Dendritic cell treated with granulocyte-macrophage colony-stimulating factor and Interleukin-4, amounts not matched to agents 40 ng/mL and 50 ng/mL, for 4 days (primary cell): Measurements from ENCODE around the gene LYPD6B.

Source experiments
- H3K27ac Mint-ChIP-seq: one replicate; pipeline ENCODE4 v1.8.0; 2022; ENCODE audit warnings: mild to moderate bottlenecking, mixed read lengths
- H3K27me3 Mint-ChIP-seq: one replicate; pipeline ENCODE4 v1.8.0; 2022; ENCODE audit warnings: mild to moderate bottlenecking, mixed read lengths
- H3K36me3 Mint-ChIP-seq: one replicate; pipeline ENCODE4 v1.8.0; 2022; ENCODE audit warnings: low read depth, mixed read lengths
- H3K4me1 Mint-ChIP-seq: one replicate; pipeline ENCODE4 v1.8.0; 2022; ENCODE audit warnings: low read depth, mixed read lengths
- H3K4me3 Mint-ChIP-seq: one replicate; pipeline ENCODE4 v1.8.0; 2022; ENCODE audit warnings: mild to moderate bottlenecking, moderate library complexity, mixed read lengths
- H3K9me3 Mint-ChIP-seq: one replicate; pipeline ENCODE4 v1.8.0; 2022; ENCODE audit warnings: mixed read lengths
- intact Hi-C: fragments of 100-400 bp; cut with micrococcal nuclease; formaldehyde crosslinking; loops from one replicate; pipeline ENCODE4 v1.15.0; 2022

Gene LYPD6B

GRCh38 chr2:149040451-149040850 lies 2.0 kb downstream of the LYPD6B start:
- peaks cover 53% of the 10 kb centered on the region for H3K27me3 Mint-ChIP-seq
- intact Hi-C loops = loop anchor here (1.0 to 2.0 kb wide), 2 partner anchors 272 to 521 kb away; no protein-coding TSS in a partner anchor

GRCh38 chr2:149041482-149041881 lies 3.0 kb downstream of the LYPD6B start:
- no peak overlapping the region for H3K4me3 Mint-ChIP-seq
- H3K27me3 Mint-ChIP-seq = peaks cover 50% of the 10 kb centered on the region
- no peaks in the 10 kb centered on the region for H3K4me1 Mint-ChIP-seq
- intact Hi-C loops = loop anchor here (2.0 kb wide), 1 partner anchor 271 kb away; no protein-coding TSS in a partner anchor
- H3K36me3 Mint-ChIP-seq = no peaks in the 10 kb centered on the region
- H3K27ac Mint-ChIP-seq = no peak overlapping the region
- no peaks in the 10 kb centered on the region for H3K9me3 Mint-ChIP-seq

More at GRCh38 chr2:149040451-149040850, 2.0 kb downstream of the LYPD6B start:
- Mint-ChIP-seq H3K36me3 (no peaks in the 10 kb centered on the region), H3K4me1 (no peaks in the 10 kb centered on the region), H3K4me3 (no peak overlapping the region), H3K9me3 (no peaks in the 10 kb centered on the region), H3K27ac (no peak overlapping the region)

- Mint-ChIP-seq H3K4me3 (no peak overlapping the region), H3K27ac (no peak overlapping the region), H3K4me1 (no peaks in the 10 kb centered on the region), H3K9me3 (peaks cover 10% of the 10 kb centered on the region), H3K36me3 (no peaks in the 10 kb centered on the region), H3K27me3 (peaks cover 36% of the 10 kb centered on the region)
- intact Hi-C loops = no loop called here
Observed at GRCh38 chr2:149042881-149043280, 4.4 kb downstream of the LYPD6B start.

DNA sequence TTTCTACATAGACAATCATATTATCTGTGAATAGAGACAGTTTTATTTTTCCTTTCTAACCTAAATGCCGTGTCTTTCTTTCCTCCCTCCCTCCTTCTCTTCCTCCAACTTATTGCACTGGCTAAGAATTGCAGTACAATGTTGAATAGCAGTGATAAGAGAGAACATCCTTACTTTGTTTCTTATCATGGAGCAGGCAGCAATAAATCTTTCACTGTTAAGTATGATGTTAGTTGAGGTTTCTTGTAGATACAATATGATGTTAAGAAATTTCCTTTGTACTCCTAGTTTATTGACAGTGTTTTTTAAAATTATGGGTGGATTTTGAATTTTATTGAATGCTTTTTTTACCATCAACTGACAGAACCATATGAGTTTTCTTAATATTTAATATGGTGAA lies 6.0 kb downstream of the LYPD6B start:
- no peak overlapping the region for H3K4me3 Mint-ChIP-seq
- H3K36me3 Mint-ChIP-seq = no peaks in the 10 kb centered on the region
- H3K9me3 Mint-ChIP-seq = peaks cover 19% of the 10 kb centered on the region
- no peaks in the 10 kb centered on the region for H3K4me1 Mint-ChIP-seq
- intact Hi-C loops = no loop called here
- H3K27me3 Mint-ChIP-seq = peaks cover 23% of the 10 kb centered on the region
- H3K27ac Mint-ChIP-seq = no peak overlapping the region

GRCh38 chr2:149047118-149047517 lies 8.6 kb downstream of the LYPD6B start:
- H3K36me3 Mint-ChIP-seq = no peaks in the 10 kb centered on the region
- peaks cover 19% of the 10 kb centered on the region for H3K9me3 Mint-ChIP-seq
- H3K27ac Mint-ChIP-seq = no peak overlapping the region
- H3K4me3 Mint-ChIP-seq = no peak overlapping the region
- peaks cover 5% of the 10 kb centered on the region for H3K27me3 Mint-ChIP-seq
- intact Hi-C loops = no loop called here
- H3K4me1 Mint-ChIP-seq = no peaks in the 10 kb centered on the region

DNA sequence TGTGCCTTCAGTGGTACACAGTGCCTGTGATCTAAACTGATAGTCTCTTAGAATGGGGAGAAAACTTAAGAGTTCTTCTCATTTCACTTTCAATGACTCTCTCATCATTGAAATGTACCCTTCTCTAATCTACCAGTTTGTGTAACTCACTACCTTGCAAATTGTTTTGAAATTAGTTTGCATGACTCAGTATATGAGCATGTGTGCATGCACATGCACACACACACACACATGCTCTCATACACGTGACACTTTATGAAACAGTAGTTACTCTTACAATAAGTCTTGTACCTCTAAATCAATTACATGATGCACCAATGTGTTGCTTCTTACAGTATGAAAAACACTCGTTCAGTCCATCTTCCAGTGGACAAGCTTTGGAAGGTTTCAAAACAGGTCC lies 10.6 kb downstream of the LYPD6B start:
- no peak overlapping the region for H3K4me3 Mint-ChIP-seq
- peaks cover 19% of the 10 kb centered on the region for H3K9me3 Mint-ChIP-seq
- no peak overlapping the region for H3K27ac Mint-ChIP-seq
- H3K4me1 Mint-ChIP-seq = no peaks in the 10 kb centered on the region
- intact Hi-C loops = no loop called here
- peaks cover 2% of the 10 kb centered on the region for H3K27me3 Mint-ChIP-seq
- H3K36me3 Mint-ChIP-seq = no peaks in the 10 kb centered on the region

DNA sequence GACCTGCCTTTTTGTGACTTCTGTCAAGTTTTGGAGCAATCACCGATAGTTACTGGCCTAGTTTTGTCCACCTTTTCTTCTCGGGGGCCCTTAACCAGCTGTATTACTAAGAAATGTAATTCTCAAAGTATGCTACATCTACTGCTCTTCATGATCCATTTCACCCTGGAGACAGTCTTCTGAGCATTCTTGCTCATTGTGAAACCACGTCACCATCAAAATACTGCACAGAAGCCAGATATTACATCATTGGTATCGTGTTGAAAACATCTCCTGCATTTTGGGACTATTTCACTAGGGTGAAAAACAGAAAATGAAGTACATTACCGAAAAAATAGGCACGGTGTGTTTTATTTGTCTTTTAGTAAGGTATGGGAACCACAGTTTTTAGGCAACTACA lies 11.7 kb downstream of the LYPD6B start:
- H3K27me3 Mint-ChIP-seq = no peaks in the 10 kb centered on the region
- no peaks in the 10 kb centered on the region for H3K4me1 Mint-ChIP-seq
- no peak overlapping the region for H3K27ac Mint-ChIP-seq
- no peak overlapping the region for H3K4me3 Mint-ChIP-seq
- peaks cover 19% of the 10 kb centered on the region for H3K9me3 Mint-ChIP-seq
- no peaks in the 10 kb centered on the region for H3K36me3 Mint-ChIP-seq
- intact Hi-C loops = no loop called here

GRCh38 chr2:149055751-149056150 lies 17.3 kb downstream of the LYPD6B start:
- Mint-ChIP-seq H3K27me3 (no peaks in the 10 kb centered on the region), H3K9me3 (no peaks in the 10 kb centered on the region), H3K27ac (no peak overlapping the region), H3K36me3 (no peaks in the 10 kb centered on the region), H3K4me3 (no peak overlapping the region), H3K4me1 (no peaks in the 10 kb centered on the region)
- intact Hi-C loops = no loop called here

DNA sequence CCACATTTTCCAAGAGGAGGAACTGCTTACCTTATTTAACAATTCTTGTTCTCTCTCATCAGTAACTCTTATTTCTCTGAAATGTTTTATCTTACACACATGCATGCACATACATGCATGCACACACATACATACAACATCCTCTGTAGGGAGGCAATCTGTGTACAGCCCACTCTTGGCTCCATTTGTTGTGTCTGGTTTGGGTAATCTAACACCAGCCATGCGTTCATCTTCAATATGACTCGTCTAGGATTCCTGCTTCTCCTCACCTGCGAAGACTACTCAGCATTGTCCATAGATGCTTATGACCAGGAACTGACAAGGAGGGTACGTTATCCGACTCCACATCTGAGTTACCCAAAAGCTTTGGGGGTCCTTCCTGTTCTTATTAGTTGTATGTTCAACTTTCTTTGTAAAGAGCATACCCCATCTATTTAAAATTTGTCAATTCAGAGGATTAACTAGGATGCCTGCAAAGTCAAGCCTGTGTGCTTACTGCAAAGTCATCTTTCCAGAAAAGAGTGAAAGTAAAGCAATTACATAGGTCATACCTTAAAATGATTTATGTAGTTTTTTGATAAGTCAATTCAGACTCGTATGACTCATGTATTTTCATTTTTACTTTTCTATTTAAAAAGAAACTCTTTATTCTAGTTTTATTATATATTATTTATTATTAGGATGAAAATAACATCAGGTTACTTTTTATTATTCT lies 18.2 kb downstream of the LYPD6B start:
- Mint-ChIP-seq H3K4me3 (no peak overlapping the region), H3K27me3 (no peaks in the 10 kb centered on the region), H3K4me1 (no peaks in the 10 kb centered on the region), H3K36me3 (no peaks in the 10 kb centered on the region), H3K9me3 (no peaks in the 10 kb centered on the region), H3K27ac (no peak overlapping the region)
- intact Hi-C loops = no loop called here

- H3K4me1 Mint-ChIP-seq = no peaks in the 10 kb centered on the region
- H3K36me3 Mint-ChIP-seq = no peaks in the 10 kb centered on the region
- H3K9me3 Mint-ChIP-seq = no peaks in the 10 kb centered on the region
- H3K27ac Mint-ChIP-seq = no peak overlapping the region
- intact Hi-C loops = no loop called here
- H3K27me3 Mint-ChIP-seq = no peaks in the 10 kb centered on the region
- no peak overlapping the region for H3K4me3 Mint-ChIP-seq
Observed at GRCh38 chr2:149057401-149057800, 18.9 kb downstream of the LYPD6B start.

- intact Hi-C loops = no loop called here
- Mint-ChIP-seq H3K9me3 (no peaks in the 10 kb centered on the region), H3K27ac (no peak overlapping the region), H3K27me3 (no peaks in the 10 kb centered on the region), H3K4me1 (no peaks in the 10 kb centered on the region), H3K4me3 (no peak overlapping the region), H3K36me3 (no peaks in the 10 kb centered on the region)
Observed at GRCh38 chr2:149058936-149059335, 20.4 kb downstream of the LYPD6B start.

DNA sequence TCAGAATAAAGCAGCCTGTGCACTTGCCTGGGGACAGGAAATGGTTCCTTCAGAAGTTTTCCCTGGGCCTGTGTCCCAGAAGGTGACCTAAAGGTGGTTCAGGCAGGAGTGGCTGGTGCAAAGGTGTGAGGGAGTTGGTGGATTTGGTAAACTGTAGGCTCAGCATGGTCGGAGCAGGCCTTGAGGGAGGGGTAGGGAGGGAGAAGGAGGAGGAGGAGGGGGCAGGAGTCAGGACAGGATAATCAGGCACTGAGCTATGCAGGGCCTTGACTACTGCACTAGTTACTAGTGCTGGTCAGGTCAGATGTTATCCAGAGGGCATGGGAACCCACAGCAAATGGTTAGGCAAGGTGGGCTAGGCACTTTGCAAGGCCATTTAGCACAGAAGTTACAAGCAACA lies 21.3 kb downstream of the LYPD6B start:
- Mint-ChIP-seq H3K27me3 (no peaks in the 10 kb centered on the region), H3K9me3 (no peaks in the 10 kb centered on the region), H3K4me3 (no peak overlapping the region), H3K36me3 (no peaks in the 10 kb centered on the region), H3K27ac (no peak overlapping the region), H3K4me1 (no peaks in the 10 kb centered on the region)
- intact Hi-C loops = no loop called here

DNA sequence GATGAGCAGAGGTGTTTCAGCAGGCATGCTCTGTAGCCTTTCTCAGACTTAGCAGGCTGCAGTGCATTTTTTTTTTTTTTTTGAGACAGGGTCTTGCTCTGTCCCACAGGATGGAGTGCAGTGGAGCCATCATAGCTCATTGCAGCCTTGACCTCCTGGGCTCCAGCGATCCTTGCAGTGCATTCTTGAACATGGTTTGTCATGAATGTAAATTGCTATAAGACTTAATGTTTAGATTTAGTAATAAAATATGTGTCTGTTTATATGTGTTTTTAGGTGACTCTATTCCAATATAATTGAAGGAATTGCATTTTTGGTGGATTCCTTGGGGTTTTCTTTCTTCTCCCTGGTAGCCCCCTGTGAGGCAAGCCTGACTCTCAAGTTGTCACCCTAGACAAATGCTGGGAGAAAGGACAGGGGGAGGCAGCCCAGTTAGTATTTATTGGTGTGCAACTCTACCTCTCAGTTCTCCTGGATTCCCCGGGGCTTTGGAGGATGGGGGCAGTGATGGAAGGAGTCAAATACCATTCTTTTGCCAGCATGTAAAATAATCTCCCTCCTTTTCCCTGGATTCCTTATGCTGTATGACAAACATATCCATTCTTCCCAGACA lies 22.7 kb downstream of the LYPD6B start:
- no peaks in the 10 kb centered on the region for H3K4me1 Mint-ChIP-seq

DNA sequence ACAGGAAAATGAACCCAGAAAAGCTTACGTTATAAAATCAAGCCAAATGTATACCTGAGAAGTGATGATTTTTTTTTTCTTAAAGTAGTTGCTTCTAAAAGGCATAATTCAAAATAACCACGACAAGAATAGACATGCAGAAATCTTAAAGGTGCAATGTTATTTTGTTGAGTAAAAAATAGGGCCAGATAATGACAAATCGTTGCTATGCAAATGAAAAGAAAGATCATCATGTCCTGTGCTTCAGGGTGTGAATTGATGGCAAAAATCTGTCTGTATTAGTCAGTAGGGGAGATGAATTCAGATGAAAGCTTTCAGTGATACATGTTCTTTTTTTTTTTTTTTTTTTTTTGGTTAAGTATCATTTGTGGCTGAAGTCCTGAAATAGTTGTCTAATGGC lies 24.0 kb downstream of the LYPD6B start:
- no peaks in the 10 kb centered on the region for H3K36me3 Mint-ChIP-seq
- no peaks in the 10 kb centered on the region for H3K4me1 Mint-ChIP-seq
- no peak overlapping the region for H3K27ac Mint-ChIP-seq
- H3K4me3 Mint-ChIP-seq = no peak overlapping the region
- H3K27me3 Mint-ChIP-seq = no peaks in the 10 kb centered on the region
- intact Hi-C loops = no loop called here
- H3K9me3 Mint-ChIP-seq = no peaks in the 10 kb centered on the region

More for the DNA sequence above, 22.7 kb downstream of the LYPD6B start:
- no peak overlapping the region for H3K27ac Mint-ChIP-seq
- H3K27me3 Mint-ChIP-seq = no peaks in the 10 kb centered on the region
- H3K9me3 Mint-ChIP-seq = no peaks in the 10 kb centered on the region
- H3K4me3 Mint-ChIP-seq = no peak overlapping the region
- H3K36me3 Mint-ChIP-seq = no peaks in the 10 kb centered on the region
- intact Hi-C loops = no loop called here

- no peak overlapping the region for H3K27ac Mint-ChIP-seq
- intact Hi-C loops = no loop called here
- no peaks in the 10 kb centered on the region for H3K36me3 Mint-ChIP-seq
Observed at GRCh38 chr2:149063177-149063576, 24.7 kb downstream of the LYPD6B start.

More at GRCh38 chr2:149063177-149063576, 24.7 kb downstream of the LYPD6B start:
- H3K4me3 Mint-ChIP-seq = no peak overlapping the region
- H3K27me3 Mint-ChIP-seq = no peaks in the 10 kb centered on the region
- no peaks in the 10 kb centered on the region for H3K4me1 Mint-ChIP-seq
- no peaks in the 10 kb centered on the region for H3K9me3 Mint-ChIP-seq
